ENCODE data around the gene SOWAHD.
A peak's percentile ranks its signal among the peaks of the same experiment; 100 is the strongest.

Gene SOWAHD

GRCh38 chrX:119757646-119757978 is 776 bp upstream of the SOWAHD start:
- H3K4me3 ChIP-seq (ENCODE audit: control insufficient read depth, low read depth, low read length), result no peak overlapping the region
- TF ChIP-seq CTCF (IDR thresholded peaks at IDR 0.05; ENCODE audit: control insufficient read depth, insufficient read depth, low read depth, low read length, missing control alignments), result no peak
- no peak for DNase-seq (ENCODE audit: low read depth)

- peak overlapping the region; percentile 45 for H3K4me3 ChIP-seq (ENCODE audit: control insufficient read depth, low read depth, low read length)
- TF ChIP-seq CTCF (IDR thresholded peaks at IDR 0.05; ENCODE audit: control insufficient read depth, insufficient read depth, low read depth, low read length, missing control alignments), result no peak
- no peak for DNase-seq (ENCODE audit: low read depth)
Measured at GRCh38 chrX:119758731-119759247, 401 bp downstream of the SOWAHD start.

GRCh38 chrX:119759248-119759766 is 919 bp downstream of the SOWAHD start:
- no peak for TF ChIP-seq CTCF (IDR thresholded peaks at IDR 0.05; ENCODE audit: control insufficient read depth, insufficient read depth, low read depth, low read length, missing control alignments)
- no peak for DNase-seq (ENCODE audit: low read depth)
- H3K4me3 ChIP-seq (ENCODE audit: control insufficient read depth, low read depth, low read length), result no peak overlapping the region; the same call in 1 of the 2 replicates

GRCh38 chrX:119760026-119760877 is 1.9 kb downstream of the SOWAHD start:
- DNase-seq (ENCODE audit: low read depth), result no peak
- no peak overlapping the region for H3K4me3 ChIP-seq (ENCODE audit: control insufficient read depth, low read depth, low read length)
- no peak for TF ChIP-seq CTCF (IDR thresholded peaks at IDR 0.05; ENCODE audit: control insufficient read depth, insufficient read depth, low read depth, low read length, missing control alignments)

GRCh38 chrX:119762718-119763117 is 4.3 kb downstream of the SOWAHD start:
- DNase-seq (ENCODE audit: low read depth), result no peak
- no peak for TF ChIP-seq CTCF (IDR thresholded peaks at IDR 0.05; ENCODE audit: control insufficient read depth, insufficient read depth, low read depth, low read length, missing control alignments)
- no peak overlapping the region for H3K4me3 ChIP-seq (ENCODE audit: control insufficient read depth, low read depth, low read length)

- peak; percentile 79 for DNase-seq (ENCODE audit: low read depth)
- TF ChIP-seq CTCF (IDR thresholded peaks at IDR 0.05; ENCODE audit: control insufficient read depth, insufficient read depth, low read depth, low read length, missing control alignments), result no peak
- no peak overlapping the region for H3K4me3 ChIP-seq (ENCODE audit: control insufficient read depth, low read depth, low read length)
Measured at GRCh38 chrX:119763181-119763580, 4.8 kb downstream of the SOWAHD start.
